IPS DF 4.7 (cell line): ENCODE measurements around the gene KLK10.

Experiments
- DNase-seq: peaks from one replicate; pipeline ENCODE4 v3.0.0-alpha.2; 2013; ENCODE audit warnings: low spot score; ENCODE audit errors: extremely low read depth

The KLK10 gene

GRCh38 chr19:50969413-50969760 lies 50.1 kb downstream of the KLK10 start, which contains the start of gene KLK6:
KLK6 (minus strand) TSS chr19:50969591; CDS start chr19:50968104, 1,487 bp downstream.
- no peak for DNase-seq

GRCh38 chr19:50968716-50969412 lies 50.6 kb downstream of the KLK10 start:
- DNase-seq, result no peak

- DNase-seq, result no peak
Observed at GRCh38 chr19:50967929-50968715, 51.4 kb downstream of the KLK10 start.

- DNase-seq, result no peak
Observed at GRCh38 chr19:50964266-50964665, 55.2 kb downstream of the KLK10 start.

- no peak for DNase-seq
Observed at GRCh38 chr19:50963381-50963780, 56.1 kb downstream of the KLK10 start.
